NCI-H1105 (cell line): ENCODE measurements around the gene UCP3.

Experiments
- DNase-seq: peaks from one replicate; lab custom pipeline; 2025; lab: John Stamatoyannopoulos, UW

UCP3 gene

GRCh38 chr11:74018331-74019005 lies 9.6 kb upstream of the UCP3 start:
- no peak for DNase-seq

- no peak for DNase-seq
These were observed 8.7 kb upstream of the UCP3 start for GRCh38 chr11:74017631-74018030.

- DNase-seq, result no peak
These were observed 7.2 kb upstream of the UCP3 start for GRCh38 chr11:74015919-74016684.

GRCh38 chr11:74014880-74015279 lies 6.0 kb upstream of the UCP3 start:
- DNase-seq, result no peak

GRCh38 chr11:74013141-74013540 lies 4.3 kb upstream of the UCP3 start:
- no peak for DNase-seq

GRCh38 chr11:74012074-74012809 lies 3.4 kb upstream of the UCP3 start:
- no peak for DNase-seq

GRCh38 chr11:74011360-74012073 lies 2.6 kb upstream of the UCP3 start:
- no peak for DNase-seq

GRCh38 chr11:74010306-74011300 lies 1.7 kb upstream of the UCP3 start:
- DNase-seq, result no peak

GRCh38 chr11:74009675-74010305 lies 905 bp upstream of the UCP3 start:
- DNase-seq, result no peak

GRCh38 chr11:74009230-74009547 lies 304 bp upstream of the UCP3 start:
- DNase-seq, result no peak

- no peak for DNase-seq
These were observed 1.1 kb downstream of the UCP3 start for GRCh38 chr11:74007691-74008372.

GRCh38 chr11:74006743-74007304 lies 2.1 kb downstream of the UCP3 start:
- no peak for DNase-seq

GRCh38 chr11:74005721-74006517 lies 3.0 kb downstream of the UCP3 start:
- DNase-seq, result no peak

GRCh38 chr11:74004759-74005615 lies 3.9 kb downstream of the UCP3 start:
- no peak for DNase-seq

- DNase-seq, result no peak
These were observed 4.7 kb downstream of the UCP3 start for GRCh38 chr11:74004046-74004695.

GRCh38 chr11:74002832-74003231 lies 6.1 kb downstream of the UCP3 start:
- DNase-seq, result no peak

- no peak for DNase-seq
These were observed 7.0 kb downstream of the UCP3 start for GRCh38 chr11:74001822-74002286.
